Kidney epithelial cell (primary cell): ENCODE data around the gene MT1F. TPM values are rescaled to one million over a fixed set of nuclear protein-coding genes. Genes with fewer than 3 reads are reported as not detected.

Experiments
- DNase-seq: peaks from one replicate; pipeline ENCODE4 v3.0.0-alpha.2; 2010; ENCODE audit warnings: low read depth
- H3K27me3 ChIP-seq: 2 replicates; pipeline ENCODE4 v1.6.0; 2011; ENCODE audit warnings: low read length; ENCODE audit not compliant: control insufficient read depth, insufficient read depth
- H3K36me3 ChIP-seq: 2 replicates; pipeline ENCODE4 v1.5.1; 2011; ENCODE audit warnings: low read length; ENCODE audit not compliant: control insufficient read depth, insufficient read depth
- H3K4me3 ChIP-seq: 2 replicates; pipeline ENCODE4 v1.5.1; 2011; ENCODE audit warnings: low read depth, mild to moderate bottlenecking, control low read depth, low read length
- CTCF ChIP-seq: IDR thresholded peaks from 2 replicates; pipeline ENCODE4 v1.5.1; 2011; ENCODE audit warnings: mild to moderate bottlenecking, moderate library complexity, low read length, control low read depth, inconsistent platforms; ENCODE audit not compliant: insufficient read depth, poor library complexity, severe bottlenecking
- total RNA-seq: library from RNA; depleted of rRNA; stranded (reverse); fragments of >200 nt; gene quantifications from 2 replicates; pipeline ENCODE4 v1.2.3, GENCODE V29; 2015

The MT1F gene
- total RNA-seq, 1 donor from 2014 or later: 9.4 TPM

- Histone ChIP-seq H3K36me3 (no peaks in the 10 kb centered on the region), H3K4me3 (no peak overlapping the region), H3K27me3 (no peaks in the 10 kb centered on the region)
- no peak for TF ChIP-seq CTCF
- DNase-seq: no peak
Measured at GRCh38 chr16:56610609-56611111, 47.1 kb upstream of the MT1F start.

GRCh38 chr16:56611281-56611833, 46.4 kb upstream of the MT1F start:
- no peak for TF ChIP-seq CTCF
- Histone ChIP-seq H3K27me3 (no peaks in the 10 kb centered on the region), H3K36me3 (no peaks in the 10 kb centered on the region), H3K4me3 (no peak overlapping the region)
- DNase-seq: no peak

- Histone ChIP-seq H3K4me3 (no peak overlapping the region), H3K27me3 (no peaks in the 10 kb centered on the region), H3K36me3 (no peaks in the 10 kb centered on the region)
- TF ChIP-seq CTCF: no peak
- DNase-seq: no peak
Measured at GRCh38 chr16:56613706-56614105, 44.1 kb upstream of the MT1F start.

GRCh38 chr16:56614549-56614991, 43.2 kb upstream of the MT1F start:
- no peaks in the 10 kb centered on the region for H3K27me3 ChIP-seq

GRCh38 chr16:56615353-56615752, 42.4 kb upstream of the MT1F start:
- no peak for TF ChIP-seq CTCF
- DNase-seq: no peak
- Histone ChIP-seq H3K4me3 (no peak overlapping the region), H3K36me3 (no peaks in the 10 kb centered on the region), H3K27me3 (no peaks in the 10 kb centered on the region)

More at GRCh38 chr16:56614549-56614991, 43.2 kb upstream of the MT1F start:
- DNase-seq: peak; percentile 93
- Histone ChIP-seq H3K4me3 (no peak overlapping the region), H3K36me3 (no peaks in the 10 kb centered on the region)
- no peak for TF ChIP-seq CTCF
